Measurements from ENCODE around the gene NAA60.

DNA sequence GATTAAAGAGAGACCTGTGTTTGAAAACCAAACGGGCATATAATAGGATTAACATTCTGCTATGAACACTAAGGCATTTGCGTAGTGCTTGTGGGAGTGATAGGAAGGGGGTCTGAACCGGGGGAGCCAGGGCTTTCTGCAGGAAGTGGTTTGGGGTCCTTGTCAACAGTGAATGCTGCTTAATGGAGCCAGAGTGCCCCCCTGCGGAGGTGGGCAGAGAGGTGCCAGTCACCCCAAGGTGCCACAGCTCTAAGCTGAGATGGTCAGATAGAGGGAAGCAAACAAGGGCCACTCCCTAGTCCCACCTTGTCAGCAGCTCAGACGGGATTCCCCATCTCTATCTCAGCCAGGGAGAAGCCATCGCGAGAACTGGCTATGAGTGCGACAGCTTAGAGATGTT lies 17.7 kb downstream of the NAA60 start:
- TF ChIP-seq, protein P1, sequence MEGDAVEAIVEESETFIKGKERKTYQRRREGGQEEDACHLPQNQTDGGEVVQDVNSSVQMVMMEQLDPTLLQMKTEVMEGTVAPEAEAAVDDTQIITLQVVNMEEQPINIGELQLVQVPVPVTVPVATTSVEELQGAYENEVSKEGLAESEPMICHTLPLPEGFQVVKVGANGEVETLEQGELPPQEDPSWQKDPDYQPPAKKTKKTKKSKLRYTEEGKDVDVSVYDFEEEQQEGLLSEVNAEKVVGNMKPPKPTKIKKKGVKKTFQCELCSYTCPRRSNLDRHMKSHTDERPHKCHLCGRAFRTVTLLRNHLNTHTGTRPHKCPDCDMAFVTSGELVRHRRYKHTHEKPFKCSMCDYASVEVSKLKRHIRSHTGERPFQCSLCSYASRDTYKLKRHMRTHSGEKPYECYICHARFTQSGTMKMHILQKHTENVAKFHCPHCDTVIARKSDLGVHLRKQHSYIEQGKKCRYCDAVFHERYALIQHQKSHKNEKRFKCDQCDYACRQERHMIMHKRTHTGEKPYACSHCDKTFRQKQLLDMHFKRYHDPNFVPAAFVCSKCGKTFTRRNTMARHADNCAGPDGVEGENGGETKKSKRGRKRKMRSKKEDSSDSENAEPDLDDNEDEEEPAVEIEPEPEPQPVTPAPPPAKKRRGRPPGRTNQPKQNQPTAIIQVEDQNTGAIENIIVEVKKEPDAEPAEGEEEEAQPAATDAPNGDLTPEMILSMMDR (conservative IDR thresholded peaks at IDR 0.05; ENCODE audit: low read depth, low read length) = no peak
- TF ChIP-seq EZH2 (IDR thresholded peaks at IDR 0.05; ENCODE audit: borderline replicate concordance, low read depth, low read length, poor library complexity, severe bottlenecking) = no peak
